GM12878 (cell line): ENCODE data around the gene COL23A1. TPM values are rescaled to one million over a fixed set of nuclear protein-coding genes. Genes with fewer than 3 reads are reported as not detected.

ENCODE experiments used
- ATAC-seq: fragments of 200-7000 bp; cut with Tn5 transposase; 3 replicates; pipeline ENCODE4 v1.9.1; 2020; ENCODE audit warnings: mild to moderate bottlenecking, moderate library complexity
- BruUV-seq: library from RNA; stranded (reverse); fragments of 400-500 nt; replicated peaks from 2 replicates; lab custom pipeline; 2021; lab: Mats Ljungman, UMichigan
- CTCF ChIA-PET: fragments of 300-600 bp; sonication (Branson Sonifier 250); formaldehyde crosslinking; extraction: SDS; loops from one replicate; lab custom pipeline; 2021; ENCODE audit warnings: inconsistent platforms; lab: Yijun Ruan, JAX
- POLR2A ChIA-PET: fragments of 350-600 bp; formaldehyde crosslinking; extraction: SDS; loops from one replicate; lab custom pipeline; 2021; ENCODE audit warnings: inconsistent platforms; lab: Charles Lee
- RAD21 ChIA-PET: fragments of 300-600 bp; sonication (Branson Sonifier 250); formaldehyde crosslinking; loops from one replicate; lab custom pipeline; 2023; ENCODE audit warnings: antibody characterized with exemption; ENCODE audit not compliant: unreplicated experiment; lab: Charles Lee
- SMC1A ChIA-PET: fragments of 300-600 bp; sonication (Branson Sonifier 250); formaldehyde crosslinking; loops from one replicate; lab custom pipeline; 2023; ENCODE audit not compliant: unreplicated experiment, uncharacterized antibody; lab: Charles Lee
- DNase-seq: peaks from one replicate; pipeline ENCODE4 v3.0.0-alpha.2; 2011; ENCODE audit warnings: low read depth, low spot score
- FAIRE-seq: peaks from 3 replicates; lab custom pipeline; 2011; peaks lifted over from hg19 to GRCh38; lab: Jason Lieb, UNC
- H2AFZ ChIP-seq: 2 replicates; pipeline ENCODE4 v1.6.0; 2011; ENCODE audit warnings: low read depth, low read length, control low read depth; ENCODE audit not compliant: control insufficient read depth
- H3K27ac ChIP-seq: 2 replicates; pipeline ENCODE4 v1.5.1; 2011; ENCODE audit warnings: control low read depth; ENCODE audit not compliant: control insufficient read depth, insufficient read depth
- H3K27me3 ChIP-seq, 2 experiments: replicated peaks in 1 of 2; 2 replicates each; pipeline versions ENCODE4 v1.6.0 to v1.6.1; 2011; ENCODE audit warnings: low read length in 1 of 2; ENCODE audit not compliant: control insufficient read depth in 2 of 2, insufficient read depth in 2 of 2
- H3K36me3 ChIP-seq, 2 experiments: 2 replicates each; pipeline ENCODE4 v1.5.1; 2011; ENCODE audit warnings: low read length in 1 of 2; ENCODE audit not compliant: control insufficient read depth in 2 of 2, insufficient read depth in 2 of 2
- H3K4me1 ChIP-seq: 2 replicates; pipeline ENCODE4 v1.6.1; 2011; ENCODE audit warnings: mild to moderate bottlenecking, low read length, moderate library complexity, mixed read lengths; ENCODE audit not compliant: control insufficient read depth, insufficient read depth
- H3K4me2 ChIP-seq: 2 replicates; pipeline ENCODE4 v1.6.0; 2011; ENCODE audit warnings: control low read depth; ENCODE audit not compliant: control insufficient read depth, insufficient read depth
- H3K4me3 ChIP-seq: fragments of 200-600 bp; sonication (generic); 2 replicates; pipeline ENCODE4 v1.5.1; 2016
- H3K79me2 ChIP-seq: 2 replicates; pipeline ENCODE4 v1.6.0; 2011; ENCODE audit warnings: low read length; ENCODE audit not compliant: control insufficient read depth, insufficient read depth
- H3K9ac ChIP-seq: 2 replicates; pipeline ENCODE4 v1.8.0; 2011; ENCODE audit warnings: low read length, control low read depth, mixed read lengths; ENCODE audit not compliant: control insufficient read depth, insufficient read depth
- H3K9me3 ChIP-seq: replicated peaks from 3 replicates; pipeline ENCODE4 v1.5.1; 2011; ENCODE audit warnings: mild to moderate bottlenecking, low read length; ENCODE audit not compliant: control insufficient read depth, insufficient read depth
- H4K20me1 ChIP-seq: 2 replicates; pipeline ENCODE4 v1.6.0; 2011; ENCODE audit not compliant: control insufficient read depth, insufficient read depth
- ASH2L ChIP-seq: fragments of 300-600, 200-600 bp; sonication (generic); IDR thresholded peaks from 2 replicates; pipeline ENCODE4 v1.6.1; 2017; ENCODE audit warnings: low read depth, mild to moderate bottlenecking, borderline replicate concordance
- KAT2A ChIP-seq: conservative IDR thresholded peaks from 2 replicates; pipeline ENCODE4 v1.6.1; 2011; ENCODE audit warnings: low read depth, low read length; ENCODE audit not compliant: control insufficient read depth
- KLF5 ChIP-seq: fragments of 450-650 bp; IDR thresholded peaks from 2 replicates; pipeline ENCODE4 v1.6.1; 2014; ENCODE audit warnings: mild to moderate bottlenecking; ENCODE audit not compliant: partially characterized antibody
- MTA2 ChIP-seq: fragments of 450-650 bp; IDR thresholded peaks from 2 replicates; pipeline ENCODE4 v1.6.1; 2016; ENCODE audit warnings: low read depth, mild to moderate bottlenecking, moderate library complexity
- NR2C1 ChIP-seq: fragments of 450-650 bp; IDR thresholded peaks from 2 replicates; pipeline ENCODE4 v1.6.1; 2017; ENCODE audit warnings: antibody characterized with exemption, mild to moderate bottlenecking, moderate library complexity
- PAX8 ChIP-seq: fragments of 450-650 bp; IDR thresholded peaks from 2 replicates; pipeline ENCODE4 v1.6.1; 2017; ENCODE audit warnings: mild to moderate bottlenecking, moderate library complexity
- RCOR1 ChIP-seq: conservative IDR thresholded peaks from 2 replicates; pipeline ENCODE4 v1.6.1; 2012; ENCODE audit warnings: low read depth, low read length, improper control_type of control experiment
- TARDBP ChIP-seq: IDR thresholded peaks from 2 replicates; pipeline ENCODE4 v1.6.1; 2016; ENCODE audit warnings: borderline replicate concordance
- USF1 ChIP-seq: IDR thresholded peaks from 2 replicates; pipeline ENCODE4 v1.6.1; 2011; ENCODE audit warnings: borderline replicate concordance, low read depth, mild to moderate bottlenecking, moderate library complexity, mixed read lengths, low read length; ENCODE audit not compliant: insufficient read depth; ENCODE audit errors: extremely low read length
- ZBTB40 ChIP-seq: fragments of 450-650 bp; IDR thresholded peaks from 2 replicates; pipeline ENCODE4 v1.6.1; 2016; ENCODE audit warnings: mild to moderate bottlenecking, moderate library complexity, borderline replicate concordance
- WGBS: methylation state at CpG from one replicate; pipeline ENCODE4 v1.1.6; 2016; ENCODE audit warnings: low lambda C conversion rate; ENCODE audit not compliant: insufficient replicate concordance, insufficient coverage; ENCODE audit errors: missing lambda C conversion rate; 5-methylcytosine and 5-hydroxymethylcytosine counted together
- in situ Hi-C: fragments of 300-500 bp; cut with MboI; formaldehyde crosslinking; loops from 9 replicates; pipeline ENCODE4 v1.14.3; 2018; ENCODE audit warnings: mixed read lengths
- intact Hi-C: fragments of 100-400 bp; cut with micrococcal nuclease; formaldehyde crosslinking; loops from one replicate; pipeline ENCODE4 v1.14.2; 2022; ENCODE audit not compliant: unreplicated experiment
- polyA plus RNA-seq, 11 experiments: library from polyadenylated mRNA; depleted of rRNA in 4 of 11; unstranded in 6 of 11; stranded (reverse) in 5 of 11; fragments of >200 nt; fragmentation: Nextera tagmentation in 4 of 11; fragmentation: Illumina TruSeq in 1 of 11; extraction: Ambion mirVana in 4 of 11; extraction: Trizol in 1 of 11; gene quantifications; 1 replicate in 1 of 11; 2 replicates in 10 of 11; pipeline versions ENCODE4 v1.2.1 to v1.2.3, GENCODE V29; 2011 to 2016; ENCODE audit warnings: inconsistent platforms in 2 of 11, missing spikeins in 2 of 11, low read depth in 1 of 11
- total RNA-seq, 4 experiments: library from RNA; depleted of rRNA in 3 of 4; stranded (reverse); fragments of >200 nt in 3 of 4; fragmentation: Illumina TruSeq in 1 of 4; extraction: Trizol in 1 of 4; gene quantifications; 2 replicates each; pipeline versions ENCODE4 v1.2.1 to v1.2.3, GENCODE V29; 2013 to 2021
- TF ChIP-seq, protein P1 (sequence below), 3 experiments: IDR thresholded peaks in 2 of 3; conservative IDR thresholded peaks in 1 of 3; 2 replicates each; pipeline ENCODE4 v1.5.1; 2011; ENCODE audit warnings: low read depth in 3 of 3, low read length in 3 of 3, mild to moderate bottlenecking in 3 of 3, control low read depth in 2 of 3, moderate library complexity in 2 of 3, inconsistent platforms in 1 of 3, mixed read lengths in 1 of 3; ENCODE audit not compliant: control insufficient read depth in 2 of 3, insufficient read depth in 1 of 3; ENCODE audit errors: extremely low read depth in 1 of 3

The COL23A1 gene
- total and polyA plus RNA-seq, 10 of the 15 experiments (the other 5 are each of a cell fraction or from before 2014, with no cell fraction given) = 0.03 to 0.83 (median 0.09) TPM; not detected in 5

DNA sequence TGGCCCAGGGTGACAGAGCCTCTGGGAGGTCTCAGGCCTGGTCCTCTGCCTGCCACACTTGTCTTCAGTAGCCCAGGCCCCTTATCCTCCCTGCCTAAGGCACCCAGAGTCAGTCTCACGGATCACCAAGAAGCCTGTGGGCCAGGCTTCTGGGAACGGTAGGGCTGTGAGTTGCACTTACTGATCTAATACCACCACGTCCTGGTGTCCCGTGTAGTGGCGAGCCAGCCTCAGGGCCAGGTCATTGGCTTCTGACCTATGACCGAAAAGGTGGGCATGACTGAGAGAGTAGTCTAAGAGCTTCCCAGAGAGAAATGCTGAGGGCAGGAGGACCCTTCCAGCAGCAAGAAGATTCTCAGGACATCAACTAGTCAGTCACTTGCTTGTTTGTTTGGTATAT lies 365.0 kb downstream of the COL23A1 start (continued):
- TF ChIP-seq, protein P1, sequence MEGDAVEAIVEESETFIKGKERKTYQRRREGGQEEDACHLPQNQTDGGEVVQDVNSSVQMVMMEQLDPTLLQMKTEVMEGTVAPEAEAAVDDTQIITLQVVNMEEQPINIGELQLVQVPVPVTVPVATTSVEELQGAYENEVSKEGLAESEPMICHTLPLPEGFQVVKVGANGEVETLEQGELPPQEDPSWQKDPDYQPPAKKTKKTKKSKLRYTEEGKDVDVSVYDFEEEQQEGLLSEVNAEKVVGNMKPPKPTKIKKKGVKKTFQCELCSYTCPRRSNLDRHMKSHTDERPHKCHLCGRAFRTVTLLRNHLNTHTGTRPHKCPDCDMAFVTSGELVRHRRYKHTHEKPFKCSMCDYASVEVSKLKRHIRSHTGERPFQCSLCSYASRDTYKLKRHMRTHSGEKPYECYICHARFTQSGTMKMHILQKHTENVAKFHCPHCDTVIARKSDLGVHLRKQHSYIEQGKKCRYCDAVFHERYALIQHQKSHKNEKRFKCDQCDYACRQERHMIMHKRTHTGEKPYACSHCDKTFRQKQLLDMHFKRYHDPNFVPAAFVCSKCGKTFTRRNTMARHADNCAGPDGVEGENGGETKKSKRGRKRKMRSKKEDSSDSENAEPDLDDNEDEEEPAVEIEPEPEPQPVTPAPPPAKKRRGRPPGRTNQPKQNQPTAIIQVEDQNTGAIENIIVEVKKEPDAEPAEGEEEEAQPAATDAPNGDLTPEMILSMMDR (IDR thresholded peaks at IDR 0.05 in 2 of 3, conservative IDR thresholded peaks at IDR 0.05 in 1 of 3; ENCODE audit: control insufficient read depth in 2 of 3, extremely low read depth in 1 of 3, insufficient read depth in 1 of 3, low read depth in 3 of 3, low read length in 3 of 3) = no peak
- TF ChIP-seq MTA2 (no peak), NR2C1 (no peak)

GRCh38 chr5:178224403-178224802 lies 365.8 kb downstream of the COL23A1 start:
- Histone ChIP-seq H3K4me1 (no peaks in the 10 kb centered on the region), H2AFZ (no peak overlapping the region), H3K79me2 (peaks cover under 1% of the 10 kb centered on the region), H3K27me3 (no peaks in the 10 kb centered on the region), H4K20me1 (no peaks in the 10 kb centered on the region), H3K36me3 (peaks cover 2 to 16% of the 10 kb centered on the region in 2 experiments; a peak in 3 of 4 replicates), H3K9ac (no peak overlapping the region), H3K4me3 (no peak overlapping the region), H3K27ac (no peak overlapping the region), H3K9me3 (no peaks in the 10 kb centered on the region), H3K4me2 (no peak overlapping the region)
- in situ Hi-C loops (no loop called here), intact Hi-C loops (no loop called here)
- ChIA-PET RAD21 (no interaction called here), POLR2A (no interaction called here), SMC1A (no interaction called here), CTCF (interaction anchor here (0.7 to 1.7 kb wide), 2 partner anchors 10 to 11 kb away, joined by 3 to 6 read pairs; no protein-coding TSS in a partner anchor)
- WGBS = 93% methylated on average over 17 of the region's 17 CpGs
- FAIRE-seq = no peak
- no peak for DNase-seq
- no peak for ATAC-seq
- BruUV-seq = no TSS peak
- no peak for TF ChIP-seq KLF5
- TF ChIP-seq PAX8 = no peak
- TF ChIP-seq ASH2L = no peak
- TF ChIP-seq USF1 = no peak
- TF ChIP-seq TARDBP = no peak
- no peak for TF ChIP-seq RCOR1
- no peak for TF ChIP-seq ZBTB40
- no peak for TF ChIP-seq KAT2A
